HG03175 (cell line): ENCODE results near the gene UBASH3B.

ENCODE experiments used
- ATAC-seq: cut with Tn5 transposase; IDR thresholded peaks from one replicate; pipeline ENCODE4 v1.9.1; 2021; ENCODE audit warnings: mild to moderate bottlenecking, moderate library complexity; ENCODE audit not compliant: unreplicated experiment

Gene UBASH3B

GRCh38 chr11:122749005-122749687 is 93.6 kb downstream of the UBASH3B start:
- peak; percentile 73 for ATAC-seq

- ATAC-seq = no peak
Observed at GRCh38 chr11:122750049-122750448, 94.5 kb downstream of the UBASH3B start.

- no peak for ATAC-seq
Observed at GRCh38 chr11:122751292-122752070, 96.0 kb downstream of the UBASH3B start.

- no peak for ATAC-seq
Observed at GRCh38 chr11:122754028-122754427, 98.5 kb downstream of the UBASH3B start.

GRCh38 chr11:122754553-122755322 is 99.2 kb downstream of the UBASH3B start:
- peak; percentile 52 for ATAC-seq

- peak; percentile 39 for ATAC-seq
Observed at GRCh38 chr11:122755409-122755808, 99.9 kb downstream of the UBASH3B start.

- no peak for ATAC-seq
Observed at GRCh38 chr11:122755941-122756340, 100.4 kb downstream of the UBASH3B start.

- ATAC-seq = peak; percentile 84
Observed at GRCh38 chr11:122756417-122756816, 100.9 kb downstream of the UBASH3B start.

GRCh38 chr11:122757201-122757600 is 101.7 kb downstream of the UBASH3B start:
- ATAC-seq = no peak

- ATAC-seq = no peak
Observed at GRCh38 chr11:122758339-122758738, 102.8 kb downstream of the UBASH3B start.

- ATAC-seq = no peak
Observed at GRCh38 chr11:122758974-122759373, 103.5 kb downstream of the UBASH3B start.

- no peak for ATAC-seq
Observed at GRCh38 chr11:122763108-122763507, 107.6 kb downstream of the UBASH3B start.

GRCh38 chr11:122764371-122765090 is 109.0 kb downstream of the UBASH3B start:
- no peak for ATAC-seq

GRCh38 chr11:122765487-122766131 is 110.1 kb downstream of the UBASH3B start:
- ATAC-seq = no peak

GRCh38 chr11:122769126-122769780 is 113.7 kb downstream of the UBASH3B start:
- ATAC-seq = no peak

- ATAC-seq = no peak
Observed at GRCh38 chr11:122772945-122773344, 117.4 kb downstream of the UBASH3B start.

GRCh38 chr11:122773781-122774266 is 118.3 kb downstream of the UBASH3B start:
- ATAC-seq = no peak

GRCh38 chr11:122775675-122776271 is 120.3 kb downstream of the UBASH3B start:
- no peak for ATAC-seq

GRCh38 chr11:122776546-122776945 is 121.0 kb downstream of the UBASH3B start:
- ATAC-seq = no peak
